Stimulated activated CD4-positive, alpha-beta T cell treated with anti-CD3 and anti-CD28 coated beads, Interleukin-4, amount 100 ng/mL, for 1 hour (primary cell): Measurements from ENCODE around the gene KCTD15.

Source experiments
- DNase-seq: peaks from one replicate; pipeline ENCODE4 v3.0.0-alpha.2; 2020

The KCTD15 gene

DNA sequence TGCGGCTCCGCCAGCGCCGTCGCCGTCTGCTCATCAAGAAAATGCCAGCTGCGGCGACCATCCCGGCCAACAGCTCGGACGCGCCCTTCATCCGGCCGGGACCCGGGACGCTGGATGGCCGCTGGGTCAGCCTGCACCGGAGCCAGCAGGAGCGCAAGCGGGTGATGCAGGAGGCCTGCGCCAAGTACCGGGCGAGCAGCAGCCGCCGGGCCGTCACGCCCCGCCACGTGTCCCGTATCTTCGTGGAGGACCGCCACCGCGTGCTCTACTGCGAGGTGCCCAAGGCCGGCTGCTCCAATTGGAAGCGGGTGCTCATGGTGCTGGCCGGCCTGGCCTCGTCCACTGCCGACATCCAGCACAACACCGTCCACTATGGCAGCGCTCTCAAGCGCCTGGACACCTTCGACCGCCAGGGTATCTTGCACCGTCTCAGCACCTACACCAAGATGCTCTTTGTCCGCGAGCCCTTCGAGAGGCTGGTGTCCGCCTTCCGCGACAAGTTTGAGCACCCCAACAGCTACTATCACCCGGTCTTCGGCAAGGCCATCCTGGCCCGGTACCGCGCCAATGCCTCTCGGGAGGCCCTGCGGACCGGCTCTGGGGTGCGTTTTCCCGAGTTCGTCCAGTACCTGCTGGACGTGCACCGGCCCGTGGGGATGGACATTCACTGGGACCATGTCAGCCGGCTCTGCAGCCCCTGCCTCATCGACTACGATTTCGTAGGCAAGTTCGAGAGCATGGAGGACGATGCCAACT, 24.4 kb upstream of the KCTD15 start:
- DNase-seq, result no peak

GRCh38 chr19:33772858-33773180, 23.9 kb upstream of the KCTD15 start:
- no peak for DNase-seq

DNA sequence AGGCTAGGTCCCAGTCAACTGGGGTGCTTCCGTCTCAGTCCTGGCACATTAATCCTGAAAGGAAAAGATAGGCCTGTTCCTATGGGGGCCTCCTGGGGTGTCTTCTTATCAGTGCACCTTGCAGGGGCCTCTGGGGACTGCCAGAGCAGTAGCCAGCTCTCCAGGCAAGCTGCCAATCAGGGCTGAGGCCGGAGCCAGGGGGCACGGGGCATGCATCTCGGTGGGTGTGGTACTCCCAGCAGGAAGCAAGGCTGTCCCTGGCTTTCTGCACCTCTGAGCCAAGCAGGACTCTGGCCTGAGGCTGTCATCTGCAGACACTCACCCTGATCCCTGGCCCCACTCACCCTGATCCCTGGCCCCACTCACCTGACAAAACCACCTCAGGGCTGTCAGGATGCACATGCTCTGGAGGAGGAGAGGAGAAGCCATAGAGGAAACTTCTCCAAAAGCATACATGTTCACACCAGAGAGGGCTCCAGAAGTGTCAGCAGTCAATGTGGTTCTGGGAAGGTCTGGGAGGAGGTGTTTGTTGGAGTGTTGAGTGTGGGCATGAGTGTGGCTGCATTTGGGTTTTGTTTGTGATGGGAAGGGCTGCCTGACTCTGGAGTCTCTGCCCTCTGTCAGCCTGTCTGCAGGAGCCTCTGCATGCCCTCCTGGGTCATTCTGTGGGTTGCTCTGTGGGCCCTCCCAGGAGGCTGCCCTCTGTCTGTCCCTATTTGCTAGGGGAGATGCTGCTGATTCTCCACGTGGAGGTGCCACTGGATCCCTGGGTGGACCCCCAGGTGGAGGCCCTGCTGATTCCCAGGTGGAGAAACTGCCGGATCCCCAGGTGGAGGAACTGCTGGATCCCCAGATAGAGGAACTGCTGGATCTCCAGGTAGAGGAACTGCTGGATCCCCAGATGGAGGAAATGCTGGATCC, 22.7 kb upstream of the KCTD15 start:
- DNase-seq, result no peak

GRCh38 chr19:33774751-33775150, 21.9 kb upstream of the KCTD15 start:
- DNase-seq, result no peak

GRCh38 chr19:33775731-33776487, 20.8 kb upstream of the KCTD15 start:
- no peak for DNase-seq

DNA sequence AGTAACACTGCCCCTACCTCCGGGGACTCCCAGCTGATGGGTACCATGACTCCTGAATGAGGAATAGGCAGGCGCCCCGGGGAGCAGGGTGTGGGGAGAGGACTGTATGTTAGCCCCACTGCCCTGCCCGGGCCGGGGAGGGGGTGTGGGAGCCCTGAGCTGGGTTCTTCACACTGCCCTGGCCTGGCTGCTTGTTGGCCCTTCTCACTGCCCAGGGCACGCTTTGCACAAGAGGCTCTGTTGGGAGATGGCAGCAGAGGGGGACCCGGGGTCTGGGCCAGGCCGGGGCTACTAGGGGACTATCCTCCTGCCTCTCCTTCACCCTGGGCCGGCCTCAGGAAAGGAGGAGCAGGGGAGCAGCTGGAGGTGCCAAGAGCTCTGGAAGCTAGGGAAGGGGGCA, 19.3 kb upstream of the KCTD15 start:
- DNase-seq, result no peak

GRCh38 chr19:33777753-33778088, 18.9 kb upstream of the KCTD15 start:
- no peak for DNase-seq

- peak; percentile 88 for DNase-seq
Measured at GRCh38 chr19:33778089-33778791, 18.4 kb upstream of the KCTD15 start.

GRCh38 chr19:33779849-33780248, 16.8 kb upstream of the KCTD15 start:
- DNase-seq, result no peak

DNA sequence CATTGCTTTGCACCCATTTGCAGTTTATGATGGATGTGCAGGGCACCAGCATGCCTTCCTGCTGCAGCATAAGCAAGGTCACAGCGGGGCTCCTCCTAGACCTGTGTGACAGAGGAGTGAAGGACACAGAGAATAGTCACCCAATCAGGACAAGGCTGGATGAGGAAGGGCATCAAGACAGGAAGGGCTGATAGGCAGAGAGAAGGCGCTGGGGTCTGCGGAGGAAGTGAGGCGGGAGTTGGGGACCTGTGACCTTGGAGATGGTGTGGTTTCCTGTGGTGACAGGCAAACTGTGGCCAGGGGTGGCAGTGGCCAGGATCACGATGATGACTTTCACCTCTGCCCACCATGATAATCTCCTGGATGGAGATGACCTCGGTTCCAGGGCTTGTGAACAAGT, 16.4 kb upstream of the KCTD15 start:
- DNase-seq, result no peak

- DNase-seq, result no peak
Measured at GRCh38 chr19:33780746-33781145, 15.9 kb upstream of the KCTD15 start.

- DNase-seq, result no peak
Measured at GRCh38 chr19:33781415-33781935, 15.2 kb upstream of the KCTD15 start.

DNA sequence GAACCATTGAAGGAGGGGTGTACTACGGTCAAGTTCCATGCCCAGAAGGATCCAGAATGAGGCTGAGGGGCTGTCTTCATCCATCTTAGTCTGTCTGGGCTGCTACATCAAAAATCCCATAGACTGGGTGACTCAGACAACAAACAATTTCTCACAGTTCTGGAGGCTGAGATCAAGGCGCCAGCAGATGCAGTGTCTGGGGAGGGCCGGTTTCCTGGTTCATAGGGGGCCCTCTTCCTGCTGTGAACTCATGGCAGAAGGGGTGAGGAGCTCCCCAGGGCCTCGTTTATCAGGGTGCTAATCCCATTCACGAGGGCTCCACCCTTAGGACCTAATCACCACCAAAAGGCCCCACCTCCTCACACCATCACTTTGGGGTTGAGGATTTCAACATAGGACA, 14.7 kb upstream of the KCTD15 start:
- no peak for DNase-seq

- no peak for DNase-seq
Measured at GRCh38 chr19:33784432-33784831, 12.2 kb upstream of the KCTD15 start.

GRCh38 chr19:33785795-33786194, 10.9 kb upstream of the KCTD15 start:
- DNase-seq, result no peak

- no peak for DNase-seq
Measured at GRCh38 chr19:33788676-33789075, 8.0 kb upstream of the KCTD15 start.

- no peak for DNase-seq
Measured at GRCh38 chr19:33789344-33789743, 7.3 kb upstream of the KCTD15 start.

- DNase-seq, result no peak
Measured at GRCh38 chr19:33794683-33795369, 1.8 kb upstream of the KCTD15 start.

GRCh38 chr19:33795370-33796163, 1.1 kb upstream of the KCTD15 start:
- peak; percentile 62 for DNase-seq

DNA sequence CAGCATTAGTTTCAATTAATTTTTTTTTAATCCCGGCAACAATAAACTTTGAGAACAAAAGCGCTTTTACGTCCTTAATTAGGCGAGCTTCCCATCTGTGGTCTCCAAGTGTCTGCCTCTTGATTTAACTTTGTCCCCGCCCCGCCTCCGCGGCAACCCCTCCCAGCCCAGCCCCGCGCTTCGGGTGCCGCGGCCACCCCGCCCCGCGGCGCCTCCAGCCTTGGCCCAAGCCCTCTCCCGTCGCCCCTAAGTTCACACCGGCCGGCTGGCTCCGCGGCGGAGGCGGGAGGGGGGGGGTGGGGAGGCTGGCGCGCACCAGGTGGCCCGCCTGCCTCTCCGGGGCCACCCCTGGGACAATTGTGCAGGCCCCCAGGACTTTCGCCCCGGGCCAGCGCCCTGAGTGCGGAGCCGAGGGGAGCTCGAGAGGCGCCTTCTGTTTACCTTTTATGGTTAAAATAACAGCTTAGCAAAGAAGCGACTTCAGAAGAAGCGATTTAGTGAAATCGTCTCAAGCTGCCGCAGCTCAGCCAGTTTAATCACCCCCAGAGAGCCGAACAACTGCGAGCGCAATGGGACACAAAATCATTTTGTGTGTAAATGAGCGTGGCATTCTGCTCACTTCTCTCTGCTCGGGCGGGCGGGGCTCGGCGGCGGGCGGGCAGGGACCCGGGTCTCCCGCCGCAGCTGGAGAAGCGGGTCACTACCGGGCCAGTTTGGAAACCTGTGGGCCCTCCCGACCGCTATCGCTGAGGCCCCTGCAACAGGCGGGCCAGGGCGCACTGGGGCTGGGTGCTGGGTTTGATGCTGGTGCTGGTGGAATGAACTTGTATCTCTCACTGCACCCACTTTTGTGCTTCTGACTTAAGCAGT, 1.4 kb downstream of the KCTD15 start:
- peak; percentile 16 for DNase-seq
